ENCODE data around the gene TMEM191B. TPM values are rescaled to one million over a fixed set of nuclear protein-coding genes. Genes with fewer than 3 reads are reported as not detected.
"Not testable (repeated sequence)": the region's sequence is repeated elsewhere in the genome, so short reads cannot be mapped to it uniquely, and the experiment has no call there.

The TMEM191B gene
- total RNA-seq (2013), result 5.8 TPM
- polyA plus RNA-seq, result 1 to 10 TPM; 1.8 to 6.7 (median 2.8) TPM
- 5.0 TPM in 1 of 2 replicates, not detected in the other for polyA minus RNA-seq
- 0 to 1.3 (median 0.12) reads per million in 11 experiments for total RNA-seq

DNA sequence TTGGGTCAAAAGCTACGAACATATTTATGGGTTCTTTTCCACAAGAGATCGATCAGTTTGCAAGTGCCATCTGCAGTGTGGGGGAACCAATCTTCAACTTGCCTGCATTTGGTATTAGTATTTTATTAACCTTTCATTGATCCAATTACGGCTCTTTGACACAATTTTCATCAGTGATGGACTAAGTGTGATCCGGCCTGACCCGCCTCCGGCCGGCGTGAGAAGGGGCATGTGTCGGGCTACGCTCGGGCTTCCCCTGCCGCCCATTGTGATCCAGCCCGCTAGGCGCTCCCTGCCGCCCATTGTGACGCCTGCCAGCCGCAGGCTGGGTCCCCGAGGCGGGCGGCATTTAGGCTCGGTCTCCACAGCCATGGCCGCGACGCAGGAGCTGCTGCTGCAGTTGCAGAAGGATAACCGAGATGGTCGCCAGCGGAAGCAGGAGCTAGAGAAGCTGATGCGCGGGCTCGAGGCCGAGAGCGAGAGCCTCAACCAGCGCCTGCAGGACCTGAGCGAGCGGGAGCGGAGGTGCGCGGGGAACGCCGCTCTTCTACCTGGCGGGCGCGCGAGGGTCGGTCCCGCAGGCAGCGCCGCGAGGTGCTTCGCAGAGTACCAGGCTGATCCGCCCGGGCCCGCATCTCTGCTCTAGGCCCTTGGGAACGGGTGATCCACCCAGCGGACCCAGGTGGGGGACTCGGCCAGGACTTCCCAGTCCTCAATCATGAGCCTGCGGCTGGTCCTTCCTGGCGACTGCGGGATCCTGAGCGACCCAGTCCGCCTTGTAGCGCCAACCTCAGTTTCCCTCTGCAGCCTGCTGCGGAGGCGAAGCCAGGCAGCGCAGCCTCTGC is at the start of gene TMEM191B:
TMEM191B (plus strand) TSS at position 51 of the 845 bp plus-strand sequence; CDS start at position 230, 179 bp downstream.
- H3K9me3 Mint-ChIP-seq; H3K27me3 ChIP-seq (ENCODE audit: control insufficient read depth in 2 of 2, insufficient read depth in 2 of 2, low read length in 2 of 2); H3K36me3 Mint-ChIP-seq; H3K9ac ChIP-seq (ENCODE audit: insufficient read depth, low read length, poor library complexity, severe bottlenecking); H3K79me2 ChIP-seq (ENCODE audit: insufficient read depth, low read length); H3K27me3 Mint-ChIP-seq (ENCODE audit: low read depth in 3 of 3); H3K4me2 ChIP-seq (replicated peaks; ENCODE audit: extremely low read depth, low read length, poor library complexity, severe bottlenecking); intact Hi-C loops (cut with micrococcal nuclease); H3K9me3 ChIP-seq (replicated peaks in 1 of 2; ENCODE audit: control insufficient read depth in 1 of 2, insufficient read depth in 1 of 2, low read length in 2 of 2); H3K27ac ChIP-seq (ENCODE audit: low read depth in 1 of 2, low read length in 2 of 2); H3K36me3 ChIP-seq (replicated peaks in 1 of 2; ENCODE audit: control insufficient read depth in 1 of 2, insufficient read depth in 2 of 2, low read length in 2 of 2); H2AFZ ChIP-seq (ENCODE audit: insufficient read depth, low read depth, low read length, poor library complexity, severe bottlenecking); H3K4me1 Mint-ChIP-seq; H3K4me1 ChIP-seq (ENCODE audit: control insufficient read depth in 1 of 2, insufficient read depth in 2 of 2, low read length in 2 of 2); H4K20me1 ChIP-seq (ENCODE audit: insufficient read depth, low read length); DNase-seq; H3K4me3 Mint-ChIP-seq: not testable (repeated sequence)
- H3K27ac Mint-ChIP-seq, result peak within 1 kb of the TSS in 1 of 7 donors; percentile 92
- peak within 1 kb of the TSS in 2 of 3 experiments; percentile 29 to 30 for H3K4me3 ChIP-seq (replicated peaks in 1 of 3; ENCODE audit: low read depth in 2 of 3, low read length in 3 of 3)
- no CpG with 5 or more reads among the region's 65 CpGs for WGBS (ENCODE audit: insufficient coverage)

DNA sequence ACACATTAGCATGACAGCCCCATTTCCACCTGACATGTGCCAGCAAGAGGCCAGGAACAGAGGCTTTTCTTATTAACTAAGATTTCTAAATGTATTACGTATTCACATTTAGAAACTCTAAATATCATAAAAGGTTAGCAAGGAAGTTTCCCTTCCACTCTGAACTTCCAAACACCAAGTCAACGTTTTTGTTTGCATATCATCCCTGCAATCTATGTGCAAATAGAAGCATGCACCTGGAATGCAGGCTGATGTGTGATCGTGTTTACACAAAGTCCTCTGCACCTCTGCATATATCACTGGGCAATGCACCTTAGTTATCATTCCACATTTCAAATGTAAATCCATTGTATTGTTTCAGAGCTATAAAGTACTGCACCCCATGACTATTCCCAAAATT is 31.4 kb upstream of the TMEM191B start:
- H3K36me3 Mint-ChIP-seq; H3K4me3 Mint-ChIP-seq; DNase-seq; H3K4me3 ChIP-seq (replicated peaks in 1 of 3; ENCODE audit: low read depth in 2 of 3, low read length in 3 of 3); H3K9me3 Mint-ChIP-seq; H2AFZ ChIP-seq (ENCODE audit: insufficient read depth, low read depth, low read length, poor library complexity, severe bottlenecking); H3K4me1 Mint-ChIP-seq; intact Hi-C loops (cut with micrococcal nuclease); H3K4me2 ChIP-seq (replicated peaks; ENCODE audit: extremely low read depth, low read length, poor library complexity, severe bottlenecking); H4K20me1 ChIP-seq (ENCODE audit: insufficient read depth, low read length); H3K27ac Mint-ChIP-seq; H3K9ac ChIP-seq (ENCODE audit: insufficient read depth, low read length, poor library complexity, severe bottlenecking); H3K4me1 ChIP-seq (ENCODE audit: control insufficient read depth in 1 of 2, insufficient read depth in 2 of 2, low read length in 2 of 2); H3K27me3 Mint-ChIP-seq (ENCODE audit: low read depth in 3 of 3); H3K27ac ChIP-seq (ENCODE audit: low read depth in 1 of 2, low read length in 2 of 2); H3K9me3 ChIP-seq (replicated peaks in 1 of 2; ENCODE audit: control insufficient read depth in 1 of 2, insufficient read depth in 1 of 2, low read length in 2 of 2); H3K79me2 ChIP-seq (ENCODE audit: insufficient read depth, low read length); H3K27me3 ChIP-seq (ENCODE audit: control insufficient read depth in 2 of 2, insufficient read depth in 2 of 2, low read length in 2 of 2); H3K36me3 ChIP-seq (replicated peaks in 1 of 2; ENCODE audit: control insufficient read depth in 1 of 2, insufficient read depth in 2 of 2, low read length in 2 of 2): not testable (repeated sequence)
- WGBS (ENCODE audit: insufficient coverage), result no CpG with 5 or more reads among the region's 3 CpGs

DNA sequence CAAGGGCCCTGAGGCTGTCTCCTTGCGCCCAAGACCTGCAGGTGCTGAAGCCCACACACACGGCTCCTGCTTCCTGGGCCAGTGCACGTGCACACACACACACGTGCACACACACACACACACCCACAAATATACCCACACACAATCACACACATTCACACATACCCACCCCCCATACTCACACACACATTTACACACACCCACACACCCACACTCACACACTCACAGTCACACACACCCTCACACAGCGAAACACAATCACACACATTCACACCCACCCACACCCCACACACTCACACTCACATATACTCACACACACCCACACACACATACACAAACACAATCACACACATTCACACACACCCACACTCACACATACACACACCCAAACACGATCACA is 16.3 kb upstream of the TMEM191B start:
- H2AFZ ChIP-seq (ENCODE audit: insufficient read depth, low read depth, low read length, poor library complexity, severe bottlenecking); H3K4me1 ChIP-seq (ENCODE audit: control insufficient read depth in 1 of 2, insufficient read depth in 2 of 2, low read length in 2 of 2); H3K27me3 Mint-ChIP-seq (ENCODE audit: low read depth in 3 of 3); H3K36me3 Mint-ChIP-seq; H4K20me1 ChIP-seq (ENCODE audit: insufficient read depth, low read length); H3K9me3 ChIP-seq (replicated peaks in 1 of 2; ENCODE audit: control insufficient read depth in 1 of 2, insufficient read depth in 1 of 2, low read length in 2 of 2); intact Hi-C loops (cut with micrococcal nuclease); H3K27me3 ChIP-seq (ENCODE audit: control insufficient read depth in 2 of 2, insufficient read depth in 2 of 2, low read length in 2 of 2); H3K9me3 Mint-ChIP-seq; H3K4me3 ChIP-seq (replicated peaks in 1 of 3; ENCODE audit: low read depth in 2 of 3, low read length in 3 of 3); H3K4me3 Mint-ChIP-seq; H3K79me2 ChIP-seq (ENCODE audit: insufficient read depth, low read length); H3K4me2 ChIP-seq (replicated peaks; ENCODE audit: extremely low read depth, low read length, poor library complexity, severe bottlenecking); DNase-seq; H3K36me3 ChIP-seq (replicated peaks in 1 of 2; ENCODE audit: control insufficient read depth in 1 of 2, insufficient read depth in 2 of 2, low read length in 2 of 2); H3K9ac ChIP-seq (ENCODE audit: insufficient read depth, low read length, poor library complexity, severe bottlenecking); H3K27ac Mint-ChIP-seq; H3K27ac ChIP-seq (ENCODE audit: low read depth in 1 of 2, low read length in 2 of 2); H3K4me1 Mint-ChIP-seq: not testable (repeated sequence)
- 82% methylated on average over 5 of the region's 6 CpGs for WGBS (ENCODE audit: insufficient coverage)

DNA sequence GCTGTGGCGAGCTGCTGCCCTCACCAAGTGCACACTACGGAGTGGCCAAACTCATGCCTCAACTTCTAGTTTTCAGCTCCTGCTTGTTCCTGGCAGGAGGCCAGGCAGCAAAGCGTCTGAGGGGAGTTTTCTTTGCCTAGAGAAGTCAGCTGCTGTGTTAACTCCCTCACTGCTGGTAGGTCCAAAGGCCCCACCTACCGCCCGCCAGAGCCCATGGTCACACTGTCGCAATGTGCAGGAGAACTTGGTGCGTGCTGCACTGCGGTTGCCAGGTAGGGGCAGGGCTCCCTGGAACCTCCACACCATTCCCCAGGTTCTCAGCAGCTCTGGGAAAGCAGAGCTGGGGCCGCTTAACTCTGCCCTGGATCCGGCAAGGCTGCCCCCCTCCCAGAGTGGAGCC is 15.2 kb upstream of the TMEM191B start:
- H3K27me3 Mint-ChIP-seq (ENCODE audit: low read depth in 3 of 3); H3K27ac ChIP-seq (ENCODE audit: low read depth in 1 of 2, low read length in 2 of 2); H3K4me1 Mint-ChIP-seq; H4K20me1 ChIP-seq (ENCODE audit: insufficient read depth, low read length); DNase-seq; H3K27ac Mint-ChIP-seq; intact Hi-C loops (cut with micrococcal nuclease); H3K36me3 ChIP-seq (replicated peaks in 1 of 2; ENCODE audit: control insufficient read depth in 1 of 2, insufficient read depth in 2 of 2, low read length in 2 of 2); H3K9ac ChIP-seq (ENCODE audit: insufficient read depth, low read length, poor library complexity, severe bottlenecking); H3K36me3 Mint-ChIP-seq; H3K4me2 ChIP-seq (replicated peaks; ENCODE audit: extremely low read depth, low read length, poor library complexity, severe bottlenecking); H3K79me2 ChIP-seq (ENCODE audit: insufficient read depth, low read length); H2AFZ ChIP-seq (ENCODE audit: insufficient read depth, low read depth, low read length, poor library complexity, severe bottlenecking); H3K27me3 ChIP-seq (ENCODE audit: control insufficient read depth in 2 of 2, insufficient read depth in 2 of 2, low read length in 2 of 2); H3K9me3 ChIP-seq (replicated peaks in 1 of 2; ENCODE audit: control insufficient read depth in 1 of 2, insufficient read depth in 1 of 2, low read length in 2 of 2); H3K4me1 ChIP-seq (ENCODE audit: control insufficient read depth in 1 of 2, insufficient read depth in 2 of 2, low read length in 2 of 2); H3K4me3 Mint-ChIP-seq; H3K4me3 ChIP-seq (replicated peaks in 1 of 3; ENCODE audit: low read depth in 2 of 3, low read length in 3 of 3); H3K9me3 Mint-ChIP-seq: not testable (repeated sequence)
- WGBS (ENCODE audit: insufficient coverage), result no CpG with 5 or more reads among the region's 10 CpGs
